ENCODE measurements around the gene BCL11A. TPM values are rescaled to one million over a fixed set of nuclear protein-coding genes. Genes with fewer than 3 reads are reported as not detected.
A peak's percentile ranks its signal among the peaks of the same experiment; 100 is the strongest.
"Not testable (repeated sequence)": the region's sequence is repeated elsewhere in the genome, so short reads cannot be mapped to it uniquely, and the experiment has no call there.

BCL11A gene
- total RNA-seq, 5 donors from 2014 or later (not counting 1 experiment from before 2014, with no cell fraction given) = 3.6 to 11.9 (median 5.6) TPM

- Histone ChIP-seq H3K27me3 (replicated peaks in 1 of 2; ENCODE audit: control insufficient read depth in 2 of 2, extremely low read depth in 1 of 2, insufficient read depth in 2 of 2, low read length in 1 of 2) (no peaks in the 10 kb centered on the region), H3K4me1 (ENCODE audit: control insufficient read depth in 1 of 2, extremely low read depth in 1 of 2, insufficient read depth in 2 of 2, low read length in 2 of 2) (no peaks in the 10 kb centered on the region), H3K4me3 (ENCODE audit: control insufficient read depth in 1 of 2, extremely low read depth in 1 of 2, low read length in 1 of 2) (no peak overlapping the region), H3K9me3 (no peaks in the 10 kb centered on the region), H3K27ac (ENCODE audit: low read length) (no peak overlapping the region), H3K36me3 (ENCODE audit: control insufficient read depth in 2 of 2, extremely low read depth in 1 of 2, insufficient read depth in 1 of 2, low read length in 1 of 2) (no peaks in the 10 kb centered on the region)
- Mint-ChIP-seq H3K36me3 (no peaks in the 10 kb centered on the region), H3K27me3 (peaks cover 0 to 8% of the 10 kb centered on the region in 2 donors), H3K9me3 (no peaks in the 10 kb centered on the region), H3K4me3 (no peak overlapping the region), H3K4me1 (no peaks in the 10 kb centered on the region), H3K27ac (no peak overlapping the region)
- ChIA-PET CTCF (no interaction called here), POLR2A (no interaction called here)
- WGBS (ENCODE audit: insufficient coverage) = 70% methylated on average over 2 of the region's 7 CpGs
- ATAC-seq (replicated peaks in 1 of 4) = no peak
- DNase-seq = no peak
Observed at GRCh38 chr2:60422826-60423483, 130.5 kb downstream of the BCL11A start.

- H3K9me3 ChIP-seq; H3K36me3 ChIP-seq (ENCODE audit: control insufficient read depth in 2 of 2, extremely low read depth in 1 of 2, insufficient read depth in 1 of 2, low read length in 1 of 2); H3K4me3 ChIP-seq (ENCODE audit: control insufficient read depth in 1 of 2, extremely low read depth in 1 of 2, low read length in 1 of 2); H3K27ac Mint-ChIP-seq; H3K9me3 Mint-ChIP-seq; H3K27ac ChIP-seq (ENCODE audit: low read length); H3K27me3 ChIP-seq (replicated peaks in 1 of 2; ENCODE audit: control insufficient read depth in 2 of 2, extremely low read depth in 1 of 2, insufficient read depth in 2 of 2, low read length in 1 of 2); H3K4me1 ChIP-seq (ENCODE audit: control insufficient read depth in 1 of 2, extremely low read depth in 1 of 2, insufficient read depth in 2 of 2, low read length in 2 of 2); H3K4me1 Mint-ChIP-seq; POLR2A ChIA-PET; ATAC-seq (replicated peaks in 1 of 4); CTCF ChIA-PET; H3K27me3 Mint-ChIP-seq; H3K36me3 Mint-ChIP-seq; DNase-seq; H3K4me3 Mint-ChIP-seq: not testable (repeated sequence)
- no CpG with 5 or more reads among the region's 1 CpG for WGBS (ENCODE audit: insufficient coverage)
Observed at GRCh38 chr2:60417210-60417609, 136.2 kb downstream of the BCL11A start.

GRCh38 chr2:60416221-60417008 lies 137.0 kb downstream of the BCL11A start:
- no peaks in the 10 kb centered on the region for H3K27me3 ChIP-seq (replicated peaks in 1 of 2; ENCODE audit: control insufficient read depth in 2 of 2, extremely low read depth in 1 of 2, insufficient read depth in 2 of 2, low read length in 1 of 2)
- no peak for ATAC-seq (replicated peaks in 1 of 4)

GRCh38 chr2:60415814-60416213 lies 137.6 kb downstream of the BCL11A start:
- H3K27ac Mint-ChIP-seq = no peak overlapping the region
- DNase-seq = no peak

More at GRCh38 chr2:60416221-60417008, 137.0 kb downstream of the BCL11A start:
- ChIA-PET CTCF (no interaction called here), POLR2A (no interaction called here)
- 78% methylated on average over 7 of the region's 10 CpGs for WGBS (ENCODE audit: insufficient coverage)
- Mint-ChIP-seq H3K27me3 (peaks cover 4 to 6% of the 10 kb centered on the region in 2 donors), H3K4me3 (no peak overlapping the region), H3K36me3 (no peaks in the 10 kb centered on the region), H3K4me1 (no peaks in the 10 kb centered on the region), H3K9me3 (peaks cover 0 to 5% (median 0%) of the 10 kb centered on the region in 3 donors), H3K27ac (no peak overlapping the region)
- no peaks in the 10 kb centered on the region for H3K9me3 ChIP-seq
- no peak overlapping the region for H3K4me3 ChIP-seq (ENCODE audit: control insufficient read depth in 1 of 2, extremely low read depth in 1 of 2, low read length in 1 of 2)
- no peak overlapping the region for H3K27ac ChIP-seq (ENCODE audit: low read length)
- H3K36me3 ChIP-seq (ENCODE audit: control insufficient read depth in 2 of 2, extremely low read depth in 1 of 2, insufficient read depth in 1 of 2, low read length in 1 of 2) = no peaks in the 10 kb centered on the region
- DNase-seq = no peak
- H3K4me1 ChIP-seq (ENCODE audit: control insufficient read depth in 1 of 2, extremely low read depth in 1 of 2, insufficient read depth in 2 of 2, low read length in 2 of 2) = peaks cover 0 to 14% of the 10 kb centered on the region in 2 experiments

GRCh38 chr2:60414495-60415138 lies 138.8 kb downstream of the BCL11A start:
- WGBS (ENCODE audit: insufficient coverage) = no CpG with 5 or more reads among the region's 2 CpGs
- ATAC-seq (replicated peaks in 1 of 4) (no peak), DNase-seq (no peak)
- Histone ChIP-seq H3K4me1 (ENCODE audit: control insufficient read depth in 1 of 2, extremely low read depth in 1 of 2, insufficient read depth in 2 of 2, low read length in 2 of 2) (peaks cover 5 to 26% of the 10 kb centered on the region in 2 experiments), H3K4me3 (ENCODE audit: control insufficient read depth in 1 of 2, extremely low read depth in 1 of 2, low read length in 1 of 2) (no peak overlapping the region), H3K27ac (ENCODE audit: low read length) (no peak overlapping the region), H3K9me3 (no peaks in the 10 kb centered on the region), H3K27me3 (replicated peaks in 1 of 2; ENCODE audit: control insufficient read depth in 2 of 2, extremely low read depth in 1 of 2, insufficient read depth in 2 of 2, low read length in 1 of 2) (peaks cover 0 to 6% of the 10 kb centered on the region in 2 experiments), H3K36me3 (ENCODE audit: control insufficient read depth in 2 of 2, extremely low read depth in 1 of 2, insufficient read depth in 1 of 2, low read length in 1 of 2) (no peaks in the 10 kb centered on the region)
- H3K27me3 Mint-ChIP-seq = peaks cover 4 to 14% of the 10 kb centered on the region in 2 donors
- H3K36me3 Mint-ChIP-seq = no peaks in the 10 kb centered on the region
- no peak overlapping the region for H3K27ac Mint-ChIP-seq
- ChIA-PET POLR2A (no interaction called here), CTCF (no interaction called here)
- H3K4me1 Mint-ChIP-seq = no peaks in the 10 kb centered on the region
- H3K9me3 Mint-ChIP-seq = peaks cover 0 to 5% (median 0%) of the 10 kb centered on the region in 3 donors
- H3K4me3 Mint-ChIP-seq = no peak overlapping the region

More at GRCh38 chr2:60415814-60416213, 137.6 kb downstream of the BCL11A start:
- Mint-ChIP-seq H3K4me3 (no peak overlapping the region), H3K27me3 (peaks cover 4 to 8% of the 10 kb centered on the region in 2 donors), H3K36me3 (no peaks in the 10 kb centered on the region), H3K9me3 (peaks cover 0 to 5% (median 0%) of the 10 kb centered on the region in 3 donors), H3K4me1 (no peaks in the 10 kb centered on the region)
- Histone ChIP-seq H3K9me3 (no peaks in the 10 kb centered on the region), H3K4me3 (ENCODE audit: control insufficient read depth in 1 of 2, extremely low read depth in 1 of 2, low read length in 1 of 2) (no peak overlapping the region), H3K27ac (ENCODE audit: low read length) (no peak overlapping the region), H3K4me1 (ENCODE audit: control insufficient read depth in 1 of 2, extremely low read depth in 1 of 2, insufficient read depth in 2 of 2, low read length in 2 of 2) (peaks cover 0 to 15% of the 10 kb centered on the region in 2 experiments), H3K27me3 (replicated peaks in 1 of 2; ENCODE audit: control insufficient read depth in 2 of 2, extremely low read depth in 1 of 2, insufficient read depth in 2 of 2, low read length in 1 of 2) (no peaks in the 10 kb centered on the region), H3K36me3 (ENCODE audit: control insufficient read depth in 2 of 2, extremely low read depth in 1 of 2, insufficient read depth in 1 of 2, low read length in 1 of 2) (no peaks in the 10 kb centered on the region)
- ChIA-PET CTCF (no interaction called here), POLR2A (no interaction called here)
- ATAC-seq (replicated peaks in 1 of 4) = no peak

- WGBS (ENCODE audit: insufficient coverage) = 62% methylated on average over 5 of the region's 6 CpGs
- peak in 1 of 35 experiments; percentile 2 for DNase-seq
Observed at GRCh38 chr2:60413814-60414168, 139.7 kb downstream of the BCL11A start.

More at GRCh38 chr2:60413814-60414168, 139.7 kb downstream of the BCL11A start:
- Mint-ChIP-seq H3K36me3 (no peaks in the 10 kb centered on the region), H3K27me3 (peaks cover 4 to 10% of the 10 kb centered on the region in 2 donors), H3K4me1 (no peaks in the 10 kb centered on the region), H3K4me3 (no peak overlapping the region), H3K27ac (no peak overlapping the region), H3K9me3 (peaks cover 0 to 5% (median 0%) of the 10 kb centered on the region in 3 donors)
- peaks cover 0 to 8% of the 10 kb centered on the region in 2 experiments for H3K27me3 ChIP-seq (replicated peaks in 1 of 2; ENCODE audit: control insufficient read depth in 2 of 2, extremely low read depth in 1 of 2, insufficient read depth in 2 of 2, low read length in 1 of 2)
- H3K4me1 ChIP-seq (ENCODE audit: control insufficient read depth in 1 of 2, extremely low read depth in 1 of 2, insufficient read depth in 2 of 2, low read length in 2 of 2) = peaks cover 5 to 29% of the 10 kb centered on the region in 2 experiments
- no peak overlapping the region for H3K27ac ChIP-seq (ENCODE audit: low read length)
- CTCF ChIA-PET = no interaction called here
- POLR2A ChIA-PET = no interaction called here
- no peaks in the 10 kb centered on the region for H3K36me3 ChIP-seq (ENCODE audit: control insufficient read depth in 2 of 2, extremely low read depth in 1 of 2, insufficient read depth in 1 of 2, low read length in 1 of 2)
- H3K9me3 ChIP-seq = no peaks in the 10 kb centered on the region
- ATAC-seq (replicated peaks in 1 of 4) = no peak
- H3K4me3 ChIP-seq (ENCODE audit: control insufficient read depth in 1 of 2, extremely low read depth in 1 of 2, low read length in 1 of 2) = no peak overlapping the region

Data from T-cell (primary cell).